Stimulated activated CD4-positive, alpha-beta T cell treated with anti-CD3 and anti-CD28 coated beads, Interleukin-4, amount 100 ng/mL, for 48 hours (primary cell): ENCODE data around the gene FAM204A.

Source experiments
- DNase-seq, 2 donors: peaks; one replicate each; pipeline ENCODE4 v3.0.0-alpha.2; 2020; ENCODE audit warnings: low read depth in 2 of 2

FAM204A gene

GRCh38 chr10:118341791-118342637 is at the start of gene FAM204A:
Gene FAM204A, minus strand, starts transcription at chr10:118342324. Its CDS starts 5,909 bp downstream, at chr10:118336415.
- peak; percentile 86 to 90 for DNase-seq

GRCh38 chr10:118383699-118384098 is 41.6 kb upstream of the FAM204A start:
- no peak for DNase-seq

- no peak for DNase-seq
These were observed 41.1 kb upstream of the FAM204A start for GRCh38 chr10:118383063-118383689.

DNA sequence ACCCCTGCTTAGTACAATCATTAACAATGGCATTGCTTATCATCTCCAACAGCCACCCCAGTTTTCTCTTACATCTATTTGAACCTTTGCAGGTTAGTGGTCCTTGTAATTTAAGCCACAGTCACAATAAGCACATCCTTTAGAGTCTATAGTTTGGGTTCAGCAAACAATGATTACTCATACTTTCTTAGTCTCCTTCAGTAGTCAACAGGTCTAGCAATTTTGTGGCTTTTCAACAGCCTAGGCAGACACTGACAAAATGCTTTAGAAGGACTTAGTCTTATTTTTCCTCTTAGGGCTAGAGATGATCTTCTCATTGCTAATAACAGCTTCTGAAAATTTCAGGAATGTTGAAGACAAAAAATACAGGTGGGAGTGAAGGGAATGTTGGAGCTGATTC is 32.3 kb upstream of the FAM204A start:
- DNase-seq, result no peak

DNA sequence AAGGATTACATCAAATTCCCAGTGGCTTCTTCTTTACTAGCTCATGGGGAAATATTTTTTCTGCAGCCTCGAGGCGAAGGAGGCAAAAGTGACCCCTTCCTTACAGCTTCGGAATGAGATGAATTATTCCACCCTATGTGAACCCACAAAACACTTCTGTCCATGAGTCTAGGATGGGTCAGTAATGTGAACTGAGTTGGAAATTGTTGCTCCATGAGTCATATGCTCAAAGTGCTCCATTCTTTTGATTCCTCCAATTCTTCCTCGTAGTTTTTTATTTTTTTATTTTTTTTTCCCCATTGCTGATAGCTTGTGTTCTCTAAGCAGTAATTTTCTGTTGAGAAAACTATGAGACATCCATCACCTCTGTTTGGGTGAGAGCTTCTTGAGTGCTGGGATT is 31.7 kb upstream of the FAM204A start:
- DNase-seq, result no peak

DNA sequence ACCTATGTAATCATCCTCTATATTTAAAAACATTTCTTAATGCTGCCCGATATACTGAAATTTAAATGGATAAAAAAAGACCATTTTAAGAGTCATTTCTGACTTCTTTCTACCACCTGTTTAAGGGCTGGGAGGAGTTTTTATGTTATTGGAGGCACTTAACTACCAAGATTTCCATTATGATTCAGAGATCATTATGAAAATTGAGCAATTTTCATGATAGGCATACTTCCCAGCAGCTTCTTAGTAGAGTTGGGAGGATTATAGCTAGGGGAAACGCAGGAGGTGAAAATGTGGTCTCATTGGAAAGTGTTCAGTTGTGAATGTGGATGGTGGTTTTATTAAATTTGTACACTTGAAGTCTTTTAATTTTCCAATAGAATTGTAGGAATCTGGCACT is 28.4 kb upstream of the FAM204A start:
- no peak for DNase-seq

DNA sequence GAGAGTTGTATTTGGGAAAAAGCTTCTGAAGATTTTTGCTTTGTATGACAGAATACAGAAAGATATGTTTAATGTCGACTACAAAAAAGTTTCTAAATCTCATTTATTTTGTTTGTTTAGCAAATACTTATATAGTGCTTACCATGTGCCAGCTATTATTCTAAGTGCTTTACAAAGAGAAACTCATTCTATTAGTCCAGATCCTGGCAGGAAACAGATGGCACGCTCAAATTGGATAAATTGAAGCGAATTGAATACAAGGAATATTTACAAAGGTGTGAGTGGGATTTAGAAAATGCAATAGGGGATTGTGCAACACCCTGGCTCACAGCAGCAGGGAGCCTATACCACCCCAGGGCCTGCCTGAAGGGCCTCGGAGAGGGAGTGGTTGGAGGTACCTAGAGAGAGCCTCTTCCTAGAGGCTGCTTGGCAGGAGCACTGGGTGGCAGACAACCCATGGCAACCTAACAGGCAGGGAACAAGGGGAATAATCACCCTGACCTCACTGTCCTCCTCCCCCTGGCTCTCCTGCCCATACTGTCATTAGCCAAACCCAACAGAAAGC is 27.6 kb upstream of the FAM204A start:
- DNase-seq, result no peak

- no peak for DNase-seq
These were observed 23.6 kb upstream of the FAM204A start for GRCh38 chr10:118365702-118366101.

DNA sequence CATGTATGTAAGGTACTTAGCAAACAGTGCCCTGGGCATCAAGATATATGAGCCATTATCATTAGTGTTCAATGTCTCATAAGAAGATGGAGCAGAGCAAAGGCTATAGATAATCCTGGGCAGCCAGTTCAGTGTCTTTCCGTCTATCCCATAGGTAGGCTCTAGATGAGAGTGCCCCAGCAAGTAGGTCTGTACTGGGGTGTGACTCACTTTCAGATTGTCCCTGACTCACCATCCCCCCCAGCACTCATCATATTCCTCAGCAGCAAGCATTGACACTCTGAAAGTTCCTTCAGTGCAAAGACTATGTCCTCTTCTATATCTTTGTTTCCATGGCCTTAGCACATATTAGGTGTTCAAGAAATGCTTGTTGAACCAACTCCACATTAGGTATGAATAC is 20.0 kb upstream of the FAM204A start:
- no peak for DNase-seq

DNA sequence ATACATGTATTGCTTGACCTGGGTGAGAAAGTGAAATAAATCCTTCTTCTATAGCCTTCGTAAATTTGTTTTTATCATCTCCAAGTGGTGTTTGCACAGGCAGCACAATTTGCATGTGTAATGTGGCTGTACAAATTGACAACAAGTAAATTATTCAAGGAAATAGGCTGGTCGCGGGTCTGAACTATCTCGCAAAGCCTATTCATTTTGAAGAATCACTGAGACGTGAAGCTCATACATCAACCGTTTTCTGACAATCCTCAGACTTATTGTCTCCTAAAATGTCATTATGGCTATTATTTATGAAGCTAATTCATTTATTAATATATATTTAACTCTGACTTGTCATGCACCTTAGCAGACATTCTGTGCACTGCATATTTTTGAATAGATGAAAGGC is 16.2 kb upstream of the FAM204A start:
- DNase-seq, result no peak

DNA sequence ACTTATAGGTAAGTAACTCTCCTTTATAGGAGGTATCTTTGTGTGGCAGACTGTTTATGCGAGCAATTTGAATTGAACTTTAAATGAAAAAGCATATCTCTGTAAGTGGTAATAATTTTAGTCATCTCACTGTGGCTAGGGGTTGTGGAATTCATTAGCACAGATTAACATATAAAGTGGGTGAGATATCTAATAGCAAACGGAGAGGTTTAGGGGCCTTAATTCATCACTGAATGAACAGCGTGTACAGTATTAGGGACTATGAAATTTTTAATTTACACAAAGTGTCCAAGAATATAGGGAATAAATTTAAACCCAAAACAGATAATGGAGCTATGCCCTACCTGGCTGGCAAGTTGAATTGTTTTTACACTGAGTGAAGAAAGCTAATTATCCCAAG is 15.7 kb upstream of the FAM204A start:
- no peak for DNase-seq

GRCh38 chr10:118356628-118357027 is 14.5 kb upstream of the FAM204A start:
- no peak for DNase-seq

- DNase-seq, result no peak
These were observed 13.1 kb upstream of the FAM204A start for GRCh38 chr10:118355234-118355633.

- no peak for DNase-seq
These were observed 7.1 kb upstream of the FAM204A start for GRCh38 chr10:118349235-118349634.

GRCh38 chr10:118343549-118343948 is 1.4 kb upstream of the FAM204A start:
- no peak for DNase-seq

GRCh38 chr10:118343115-118343514 is 991 bp upstream of the FAM204A start:
- DNase-seq, result no peak

DNA sequence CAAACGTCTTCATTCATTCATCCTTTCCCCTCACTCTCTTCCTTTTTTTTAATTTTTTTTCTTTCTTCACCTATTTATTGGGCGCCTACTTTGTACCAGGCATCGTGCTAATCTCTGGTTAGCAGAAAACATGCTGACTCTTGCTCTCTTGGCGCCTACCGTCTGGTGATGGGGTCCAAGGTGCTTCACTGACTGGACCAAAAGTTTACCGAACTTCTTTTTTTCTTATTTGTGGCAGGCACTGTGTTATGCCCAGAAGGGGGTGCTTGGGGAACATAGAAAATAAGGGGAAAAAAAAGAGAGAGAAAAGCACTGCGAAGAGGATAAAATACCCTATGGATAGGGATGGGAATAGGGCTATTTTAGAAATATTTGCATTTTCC is 505 bp upstream of the FAM204A start:
- DNase-seq, result no peak

DNA sequence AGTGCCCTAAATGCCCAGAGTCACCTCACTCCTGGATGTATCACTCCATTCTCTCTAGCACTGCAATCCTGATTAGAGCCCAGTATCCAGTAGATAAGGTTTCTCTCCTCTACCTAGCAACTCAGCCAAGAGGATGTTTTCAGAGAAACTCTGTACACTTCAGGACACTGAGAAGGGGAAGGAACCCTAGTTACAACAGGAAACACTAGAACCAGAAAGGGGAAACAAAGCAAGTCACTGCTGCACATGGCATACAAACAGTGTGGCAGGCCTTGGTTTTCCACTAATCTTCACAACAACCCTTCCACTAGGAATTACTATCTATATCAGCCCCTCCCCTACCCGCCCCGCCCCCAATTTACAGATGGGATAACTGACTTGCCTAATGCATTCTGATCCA is 1.6 kb downstream of the FAM204A start:
- DNase-seq, result no peak

DNA sequence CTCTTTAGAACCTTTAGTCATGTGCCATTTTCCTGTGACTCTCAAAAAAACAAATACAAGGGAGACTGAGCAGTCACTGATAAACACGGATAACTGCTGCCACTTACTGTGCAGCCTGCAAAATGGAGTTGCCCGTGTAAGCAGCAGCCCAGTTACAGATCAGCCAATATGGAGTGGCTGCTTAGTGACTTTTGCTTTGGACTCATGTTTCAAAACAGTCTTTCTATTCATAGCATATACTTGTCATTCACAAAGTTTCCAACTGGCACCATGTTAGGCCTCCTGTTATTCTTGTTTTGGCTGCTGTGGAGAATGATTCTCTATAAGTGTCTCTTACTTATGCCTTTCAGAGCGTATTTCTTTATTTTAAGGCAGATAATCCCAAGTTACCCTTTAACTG is 3.0 kb downstream of the FAM204A start:
- DNase-seq, result no peak

DNA sequence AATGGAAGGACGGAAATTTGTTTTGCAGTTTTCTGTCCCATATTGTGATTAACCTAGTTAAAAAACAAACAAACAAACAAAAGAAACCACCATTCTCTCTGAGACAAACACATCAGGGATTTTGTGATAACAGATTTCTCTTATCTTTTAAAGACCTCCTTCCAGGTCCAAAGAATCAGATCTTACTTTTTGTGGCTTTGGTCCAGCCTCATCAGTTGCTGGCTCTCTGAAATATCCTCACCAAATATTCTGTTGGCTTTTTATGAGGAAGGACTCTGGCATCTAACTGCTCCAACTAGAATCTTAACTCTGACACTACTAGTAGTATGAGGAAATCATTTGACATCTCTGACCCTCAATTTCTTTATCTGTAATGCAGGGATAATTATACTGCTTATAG is 4.8 kb downstream of the FAM204A start:
- DNase-seq, result no peak

DNA sequence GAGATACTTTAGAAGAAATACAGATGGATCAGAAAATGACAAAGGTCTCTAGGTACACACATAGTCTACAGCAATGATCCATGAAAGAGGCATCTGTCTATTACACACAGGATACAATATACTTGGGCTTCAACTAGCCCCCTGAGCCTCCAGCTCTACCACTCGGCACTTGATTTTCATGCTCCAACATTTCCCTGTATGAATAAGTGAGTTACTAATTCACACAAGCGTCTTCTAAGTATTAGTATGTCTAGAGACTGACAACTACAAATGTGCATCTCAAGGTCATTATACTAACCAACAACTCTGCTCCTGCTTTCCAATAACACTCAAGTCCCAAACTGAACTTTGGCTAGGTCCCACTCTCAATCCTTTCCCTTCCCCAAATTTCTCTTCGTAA is 8.3 kb downstream of the FAM204A start:
- DNase-seq, result no peak

GRCh38 chr10:118332948-118333710 is 9.0 kb downstream of the FAM204A start:
- DNase-seq, result no peak
